ENCODE data around the gene ACKR2. TPM values are rescaled to one million over a fixed set of nuclear protein-coding genes. Genes with fewer than 3 reads are reported as not detected.

Gene ACKR2
- polyA plus RNA-seq, 1 donor from 2014 or later: not detected

- Histone ChIP-seq H2AFZ (ENCODE audit: low read depth, low read length) (no peak overlapping the region), H3K79me2 (replicated peaks; ENCODE audit: insufficient read depth, low read length) (no peaks in the 10 kb centered on the region), H3K27ac (ENCODE audit: low read length) (no peak overlapping the region), H4K20me1 (ENCODE audit: insufficient read depth) (no peaks in the 10 kb centered on the region), H3K27me3 (ENCODE audit: insufficient read depth, low read depth, low read length) (no peaks in the 10 kb centered on the region), H3K9ac (ENCODE audit: low read length) (no peak overlapping the region), H3F3A (ENCODE audit: insufficient read depth, low read length, poor library complexity, severe bottlenecking) (no peaks in the 10 kb centered on the region), H3K4me3 (ENCODE audit: low read length) (no peak overlapping the region), H3K36me3 (ENCODE audit: insufficient read depth, low read length) (no peaks in the 10 kb centered on the region), H3K9me3 (ENCODE audit: low read length) (no peaks in the 10 kb centered on the region), H3K4me2 (ENCODE audit: low read length) (no peak overlapping the region), H3K9me2 (ENCODE audit: insufficient read depth, low read length) (no peaks in the 10 kb centered on the region)
- TF ChIP-seq TAF1 (IDR thresholded peaks at IDR 0.05; ENCODE audit: low read depth) (no peak), RAD21 (conservative IDR thresholded peaks at IDR 0.05) (no peak), EZH2 (IDR thresholded peaks at IDR 0.05; ENCODE audit: borderline replicate concordance, insufficient read depth, low read length, poor library complexity, severe bottlenecking) (no peak), REST (IDR thresholded peaks at IDR 0.05; ENCODE audit: borderline replicate concordance) (no peak), EP300 (conservative IDR thresholded peaks at IDR 0.05; ENCODE audit: poor library complexity, severe bottlenecking) (no peak), POLR2AphosphoS5 (IDR thresholded peaks at IDR 0.05) (no peak), SMC3 (conservative IDR thresholded peaks at IDR 0.05; ENCODE audit: poor library complexity) (no peak), CTCF (IDR thresholded peaks at IDR 0.05; ENCODE audit: poor library complexity, severe bottlenecking) (no peak), MXI1 (conservative IDR thresholded peaks at IDR 0.05; ENCODE audit: poor library complexity, severe bottlenecking) (no peak)
Measured at GRCh38 chr3:42855219-42855546, 45.9 kb downstream of the ACKR2 start.

- Histone ChIP-seq H3K9ac (ENCODE audit: low read length) (no peak overlapping the region), H2AFZ (ENCODE audit: low read depth, low read length) (no peak overlapping the region), H3K9me2 (ENCODE audit: insufficient read depth, low read length) (no peaks in the 10 kb centered on the region), H3K27ac (ENCODE audit: low read length) (no peak overlapping the region), H3K79me2 (replicated peaks; ENCODE audit: insufficient read depth, low read length) (no peaks in the 10 kb centered on the region), H3K4me3 (ENCODE audit: low read length) (no peak overlapping the region), H3K9me3 (ENCODE audit: low read length) (no peaks in the 10 kb centered on the region), H3K36me3 (ENCODE audit: insufficient read depth, low read length) (no peaks in the 10 kb centered on the region), H3K4me2 (ENCODE audit: low read length) (no peak overlapping the region), H4K20me1 (ENCODE audit: insufficient read depth) (no peaks in the 10 kb centered on the region), H3F3A (ENCODE audit: insufficient read depth, low read length, poor library complexity, severe bottlenecking) (no peaks in the 10 kb centered on the region), H3K27me3 (ENCODE audit: insufficient read depth, low read depth, low read length) (no peaks in the 10 kb centered on the region)
- TF ChIP-seq SMC3 (conservative IDR thresholded peaks at IDR 0.05; ENCODE audit: poor library complexity): no peak
- no peak for TF ChIP-seq REST (IDR thresholded peaks at IDR 0.05; ENCODE audit: borderline replicate concordance)
- no peak for TF ChIP-seq MXI1 (conservative IDR thresholded peaks at IDR 0.05; ENCODE audit: poor library complexity, severe bottlenecking)
- no peak for TF ChIP-seq EP300 (conservative IDR thresholded peaks at IDR 0.05; ENCODE audit: poor library complexity, severe bottlenecking)
- no peak for TF ChIP-seq TAF1 (IDR thresholded peaks at IDR 0.05; ENCODE audit: low read depth)
Measured at GRCh38 chr3:42855547-42856380, 46.5 kb downstream of the ACKR2 start.

Data from neural cell (in vitro differentiated cells).